Activated T-helper 17 cell treated with anti-CD3 and anti-CD28 coated beads, Interleukin-2, amount 50 U/mL, for 72 hours (primary cell): ENCODE measurements around the gene ERFE. TPM values are rescaled to one million over a fixed set of nuclear protein-coding genes. Genes with fewer than 3 reads are reported as not detected.
A peak's percentile ranks its signal among the peaks of the same experiment; 100 is the strongest.
"Not testable (repeated sequence)": the region's sequence is repeated elsewhere in the genome, so short reads cannot be mapped to it uniquely, and the experiment has no call there.

ENCODE experiments used
- ATAC-seq: fragments of 150-1000 bp; cut with Tn5 transposase; replicated peaks from 2 replicates; pipeline ENCODE4 v1.10.0; 2021; ENCODE audit warnings: mild to moderate bottlenecking, moderate library complexity
- H3K27ac Mint-ChIP-seq: one replicate; pipeline ENCODE4 v1.8.0; 2022; ENCODE audit warnings: mixed read lengths
- H3K27me3 Mint-ChIP-seq: one replicate; pipeline ENCODE4 v1.8.0; 2022; ENCODE audit warnings: mixed read lengths
- H3K36me3 Mint-ChIP-seq: one replicate; pipeline ENCODE4 v1.8.0; 2022; ENCODE audit warnings: low read depth, mild to moderate bottlenecking, mixed read lengths
- H3K4me1 Mint-ChIP-seq: one replicate; pipeline ENCODE4 v1.8.0; 2022; ENCODE audit warnings: mixed read lengths
- H3K4me3 Mint-ChIP-seq: one replicate; pipeline ENCODE4 v1.8.0; 2022; ENCODE audit warnings: mild to moderate bottlenecking, mixed read lengths
- H3K9me3 Mint-ChIP-seq: one replicate; pipeline ENCODE4 v1.8.0; 2022; ENCODE audit warnings: mixed read lengths
- total RNA-seq, 2 donors: library from RNA; stranded (reverse); gene quantifications; one replicate each; pipeline ENCODE4 v1.2.3, GENCODE V29; 2022

ERFE gene
- total RNA-seq: not detected

GRCh38 chr2:238158509-238159070, at the start of gene ERFE:
Gene ERFE, plus strand, starts transcription at chr2:238158970. Its CDS starts 38 bp downstream, at chr2:238159008.
- H3K27ac Mint-ChIP-seq: no peak within 1 kb of the TSS
- peak; percentile 72 for ATAC-seq
- H3K4me3 Mint-ChIP-seq: peak within 1 kb of the TSS; percentile 60
- no peaks in the 10 kb centered on the region for H3K36me3 Mint-ChIP-seq
- H3K9me3 Mint-ChIP-seq: no peaks in the 10 kb centered on the region
- no peaks in the 10 kb centered on the region for H3K4me1 Mint-ChIP-seq
- H3K27me3 Mint-ChIP-seq: peaks cover 7% of the 10 kb centered on the region

GRCh38 chr2:238113611-238114010, 45.2 kb upstream of the ERFE start:
- peaks cover 6% of the 10 kb centered on the region for H3K27me3 Mint-ChIP-seq
- no peak overlapping the region for H3K27ac Mint-ChIP-seq
- H3K4me3 Mint-ChIP-seq: no peak overlapping the region
- no peak for ATAC-seq
- no peaks in the 10 kb centered on the region for H3K4me1 Mint-ChIP-seq
- H3K9me3 Mint-ChIP-seq: peaks cover 7% of the 10 kb centered on the region
- no peaks in the 10 kb centered on the region for H3K36me3 Mint-ChIP-seq

GRCh38 chr2:238114331-238114841, 44.4 kb upstream of the ERFE start:
- no peak overlapping the region for H3K27ac Mint-ChIP-seq

GRCh38 chr2:238114851-238115660, 43.7 kb upstream of the ERFE start:
- H3K4me1 Mint-ChIP-seq: no peaks in the 10 kb centered on the region
- no peak overlapping the region for H3K27ac Mint-ChIP-seq
- no peak for ATAC-seq
- peaks cover 6% of the 10 kb centered on the region for H3K27me3 Mint-ChIP-seq
- H3K36me3 Mint-ChIP-seq: no peaks in the 10 kb centered on the region
- H3K4me3 Mint-ChIP-seq: no peak overlapping the region
- peaks cover 7% of the 10 kb centered on the region for H3K9me3 Mint-ChIP-seq

More at GRCh38 chr2:238114331-238114841, 44.4 kb upstream of the ERFE start:
- H3K4me3 Mint-ChIP-seq: no peak overlapping the region
- H3K36me3 Mint-ChIP-seq: no peaks in the 10 kb centered on the region
- H3K27me3 Mint-ChIP-seq: peaks cover 6% of the 10 kb centered on the region
- peaks cover 7% of the 10 kb centered on the region for H3K9me3 Mint-ChIP-seq
- ATAC-seq: no peak
- H3K4me1 Mint-ChIP-seq: no peaks in the 10 kb centered on the region

GRCh38 chr2:238115709-238116108, 43.1 kb upstream of the ERFE start:
- not testable (repeated sequence) for H3K27me3 Mint-ChIP-seq

GRCh38 chr2:238116298-238117198, 42.2 kb upstream of the ERFE start:
- ATAC-seq: no peak
- no peak overlapping the region for H3K27ac Mint-ChIP-seq
- peaks cover 6% of the 10 kb centered on the region for H3K27me3 Mint-ChIP-seq
- H3K4me1 Mint-ChIP-seq: no peaks in the 10 kb centered on the region
- H3K4me3 Mint-ChIP-seq: no peak overlapping the region
- H3K36me3 Mint-ChIP-seq: no peaks in the 10 kb centered on the region
- peaks cover 7% of the 10 kb centered on the region for H3K9me3 Mint-ChIP-seq

More at GRCh38 chr2:238115709-238116108, 43.1 kb upstream of the ERFE start:
- not testable (repeated sequence) for H3K27ac Mint-ChIP-seq, ATAC-seq, H3K9me3 Mint-ChIP-seq, H3K4me1 Mint-ChIP-seq, H3K36me3 Mint-ChIP-seq, H3K4me3 Mint-ChIP-seq

GRCh38 chr2:238117199-238118154, 41.3 kb upstream of the ERFE start:
- peaks cover 7% of the 10 kb centered on the region for H3K9me3 Mint-ChIP-seq
- no peaks in the 10 kb centered on the region for H3K4me1 Mint-ChIP-seq

GRCh38 chr2:238119756-238120462, 38.9 kb upstream of the ERFE start:
- Mint-ChIP-seq H3K4me1 (no peaks in the 10 kb centered on the region), H3K9me3 (no peaks in the 10 kb centered on the region), H3K36me3 (no peaks in the 10 kb centered on the region), H3K27ac (no peak overlapping the region), H3K4me3 (no peak overlapping the region), H3K27me3 (peaks cover 6% of the 10 kb centered on the region)
- ATAC-seq: peak; percentile 18

More at GRCh38 chr2:238117199-238118154, 41.3 kb upstream of the ERFE start:
- no peaks in the 10 kb centered on the region for H3K36me3 Mint-ChIP-seq
- H3K4me3 Mint-ChIP-seq: no peak overlapping the region
- H3K27ac Mint-ChIP-seq: peak overlapping the region; percentile 12
- peaks cover 6% of the 10 kb centered on the region for H3K27me3 Mint-ChIP-seq
- ATAC-seq: no peak

- Mint-ChIP-seq H3K4me3 (no peak overlapping the region), H3K27me3 (peaks cover 6% of the 10 kb centered on the region), H3K4me1 (no peaks in the 10 kb centered on the region), H3K36me3 (no peaks in the 10 kb centered on the region), H3K27ac (no peak overlapping the region), H3K9me3 (no peaks in the 10 kb centered on the region)
- no peak for ATAC-seq
These were observed 38.1 kb upstream of the ERFE start for GRCh38 chr2:238120463-238121298.

- Mint-ChIP-seq H3K27ac (no peak overlapping the region), H3K4me3 (no peak overlapping the region), H3K9me3 (no peaks in the 10 kb centered on the region), H3K36me3 (no peaks in the 10 kb centered on the region), H3K4me1 (no peaks in the 10 kb centered on the region), H3K27me3 (peaks cover 6% of the 10 kb centered on the region)
- ATAC-seq: no peak
These were observed 37.1 kb upstream of the ERFE start for GRCh38 chr2:238121511-238122286.

GRCh38 chr2:238122287-238123217, 36.2 kb upstream of the ERFE start:
- Mint-ChIP-seq H3K36me3 (no peaks in the 10 kb centered on the region), H3K4me3 (no peak overlapping the region), H3K27me3 (peaks cover 3% of the 10 kb centered on the region), H3K4me1 (no peaks in the 10 kb centered on the region), H3K27ac (no peak overlapping the region), H3K9me3 (no peaks in the 10 kb centered on the region)
- ATAC-seq: no peak
